Activated CD4-positive, alpha-beta T cell treated with anti-CD3 and anti-CD28 coated beads, Interleukin-2, amount 50 U/mL, for 48 hours (primary cell): ENCODE data around the gene UNC13B.

Experiments used
- DNase-seq, 2 experiments: peaks; one replicate each; pipeline ENCODE4 v3.0.0-alpha.2; 2020

UNC13B gene

DNA sequence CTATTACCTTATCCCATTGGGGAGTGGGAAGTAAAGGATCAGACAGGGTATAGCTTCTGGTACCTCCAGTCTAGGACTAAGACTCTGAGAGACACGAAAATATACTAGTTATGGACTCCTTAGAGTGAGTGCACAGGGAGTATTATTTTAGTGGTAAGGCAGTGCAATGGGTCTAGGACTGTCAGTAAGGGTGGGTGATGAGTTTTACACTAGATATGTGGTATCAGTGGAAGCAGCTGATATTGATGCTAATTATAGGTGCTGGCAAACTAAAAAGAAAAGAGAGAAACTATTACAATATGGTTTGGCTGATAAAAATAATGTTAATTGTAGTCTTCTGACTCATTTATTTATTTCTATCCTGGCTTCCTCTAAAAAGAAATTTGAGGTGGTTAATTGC lies 118.6 kb downstream of the UNC13B start:
- DNase-seq, result no peak

DNA sequence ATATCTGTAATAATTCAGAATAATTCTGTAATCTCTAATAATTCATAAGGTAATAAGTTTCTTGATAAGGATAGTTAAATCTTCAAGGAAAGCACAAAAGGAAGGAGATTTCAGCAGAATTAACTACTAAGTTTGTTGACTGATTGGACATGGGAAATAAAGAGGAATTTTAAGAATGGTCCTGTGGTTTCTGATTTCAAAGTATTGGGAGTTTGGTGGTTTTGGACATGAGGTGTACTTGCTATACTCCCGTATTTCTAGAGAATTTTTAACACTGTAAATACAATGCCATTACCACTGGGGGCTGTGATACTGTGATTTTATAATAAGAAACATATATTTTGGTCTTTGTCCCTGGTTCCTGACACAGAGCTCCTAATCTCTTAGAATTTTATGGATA lies 123.9 kb downstream of the UNC13B start:
- DNase-seq, result no peak

DNA sequence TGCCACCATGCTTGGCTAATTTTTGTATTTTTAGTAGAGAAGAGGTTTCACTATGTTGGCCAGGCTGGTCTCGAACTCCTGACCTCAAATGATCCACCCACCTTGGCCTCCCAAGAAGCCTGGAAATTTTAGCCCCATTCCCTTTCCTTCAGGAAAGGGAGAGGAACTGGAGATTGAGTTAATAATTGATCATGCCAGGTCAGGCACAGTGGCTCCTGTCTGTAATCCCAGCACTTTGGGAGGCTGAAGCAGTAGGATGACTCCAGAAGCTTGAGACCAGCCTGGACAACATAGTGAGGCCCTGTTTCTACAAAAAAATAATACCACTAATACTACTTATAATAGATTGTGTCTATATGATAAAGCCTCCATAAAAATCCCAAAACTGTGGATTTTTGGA lies 124.6 kb downstream of the UNC13B start:
- no peak for DNase-seq

DNA sequence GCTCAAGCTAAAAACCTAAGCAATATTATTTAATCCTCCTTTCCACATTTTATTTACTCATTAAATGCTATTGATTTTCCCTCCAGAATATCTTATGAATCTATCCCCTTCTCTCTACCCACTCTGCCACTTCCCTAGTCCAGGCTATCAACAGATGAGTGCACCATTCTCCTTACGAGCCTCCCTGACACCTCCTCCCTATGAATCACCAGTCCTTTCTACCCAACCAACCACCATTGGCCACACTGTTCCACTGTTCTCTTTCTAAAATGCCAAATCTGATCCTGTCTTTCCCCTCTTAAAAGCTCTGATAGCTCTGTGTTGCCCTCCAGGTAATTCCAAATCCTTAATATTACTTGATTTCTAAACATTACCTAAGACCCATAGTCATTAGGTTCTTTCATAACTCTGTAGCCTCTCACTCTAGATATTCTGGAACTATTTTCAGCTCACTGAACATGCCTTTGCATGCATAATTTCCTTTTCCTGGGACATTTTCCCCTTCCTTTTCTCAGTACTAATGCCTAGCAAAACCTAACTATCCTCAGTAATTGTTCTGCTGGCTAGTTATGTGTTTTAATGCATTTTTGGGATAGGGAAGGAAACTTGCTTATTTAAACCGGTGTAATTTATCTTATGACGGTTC lies 126.3 kb downstream of the UNC13B start:
- no peak for DNase-seq

DNA sequence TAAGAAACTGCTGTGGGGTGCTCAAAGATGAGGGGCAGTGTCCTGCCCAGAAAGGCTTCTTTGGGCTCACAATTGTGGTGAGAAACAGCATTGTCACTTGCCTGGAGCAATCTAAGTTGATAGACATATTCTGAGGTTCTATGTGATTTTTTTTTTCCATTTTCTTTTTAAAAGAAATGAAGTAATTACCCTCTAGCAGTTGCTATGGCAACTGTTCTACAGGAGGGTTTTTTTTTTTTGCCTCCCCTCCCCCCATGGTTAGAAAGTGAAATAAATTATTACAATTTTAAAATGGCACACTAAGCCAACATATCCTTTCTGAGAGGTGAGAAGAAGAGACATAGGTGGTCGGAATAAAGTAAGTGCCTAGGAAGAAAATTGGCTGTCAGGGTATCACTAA lies 127.0 kb downstream of the UNC13B start:
- DNase-seq, result no peak

- no peak for DNase-seq
Observed at GRCh38 chr9:35293376-35293964, 131.7 kb downstream of the UNC13B start.

DNA sequence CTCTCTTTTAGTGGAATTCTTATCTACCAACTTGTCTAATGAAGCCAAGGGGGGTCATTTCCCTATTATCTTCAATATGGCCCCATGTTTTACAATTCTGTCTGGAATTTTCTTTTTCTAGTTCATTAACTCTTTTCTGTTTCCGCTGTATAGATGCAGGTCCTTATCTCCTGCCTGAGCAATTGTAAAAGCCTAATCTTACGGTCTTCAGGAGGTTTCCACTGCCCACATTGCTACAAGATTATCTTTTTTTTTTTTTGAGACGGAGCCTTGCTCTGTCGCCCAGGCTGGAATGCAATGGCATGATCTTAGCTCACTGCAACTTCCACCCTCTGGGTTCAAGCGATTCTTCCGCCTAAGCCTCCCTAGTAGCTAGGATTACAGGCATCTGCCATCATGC lies 132.3 kb downstream of the UNC13B start:
- DNase-seq, result no peak

GRCh38 chr9:35294556-35294955 lies 132.7 kb downstream of the UNC13B start:
- no peak for DNase-seq

- no peak for DNase-seq
Observed at GRCh38 chr9:35295369-35296036, 133.7 kb downstream of the UNC13B start.

- no peak for DNase-seq
Observed at GRCh38 chr9:35303567-35303966, 141.8 kb downstream of the UNC13B start.

- no peak for DNase-seq
Observed at GRCh38 chr9:35306283-35306682, 144.5 kb downstream of the UNC13B start.

DNA sequence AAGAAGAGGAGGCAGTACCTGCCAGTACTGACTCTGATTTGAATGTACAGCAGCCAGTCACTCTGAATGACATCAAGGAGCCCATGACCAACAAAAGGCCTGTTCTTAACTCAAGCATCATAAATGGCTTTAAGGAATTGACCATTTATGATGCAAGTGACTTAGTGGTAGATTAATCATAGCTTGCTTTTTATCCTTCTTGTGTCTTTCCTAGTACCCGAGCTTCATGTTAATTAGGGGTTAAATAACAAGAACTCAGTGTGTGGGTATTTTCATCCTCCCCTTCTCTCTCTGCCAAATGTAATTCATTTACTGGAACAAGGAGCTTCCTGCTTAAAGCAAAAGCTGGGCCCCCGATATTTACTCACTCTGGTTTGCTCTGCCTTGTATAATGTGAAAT lies 146.5 kb downstream of the UNC13B start:
- DNase-seq, result no peak

- DNase-seq, result no peak
Observed at GRCh38 chr9:35311891-35312639, 150.3 kb downstream of the UNC13B start.

DNA sequence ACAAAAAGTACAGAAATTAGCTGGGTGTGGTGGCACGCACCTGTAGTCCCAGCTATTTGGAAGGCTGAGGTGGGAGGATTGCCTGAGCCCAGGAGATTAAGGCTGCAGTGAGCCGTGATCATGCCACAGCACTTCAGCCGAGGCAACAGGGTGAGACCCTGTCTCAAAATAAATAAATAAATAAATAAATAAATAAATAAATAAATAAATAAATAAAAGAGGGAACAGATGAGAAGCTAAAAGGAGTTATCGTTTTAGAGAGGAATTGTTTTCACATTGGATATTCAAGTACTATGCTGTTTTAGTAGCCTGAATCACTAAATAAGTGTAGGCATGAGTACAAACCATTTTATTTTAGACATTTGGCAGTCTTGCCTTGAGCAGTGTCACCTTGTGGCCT lies 151.7 kb downstream of the UNC13B start:
- no peak for DNase-seq

- DNase-seq, result no peak
Observed at GRCh38 chr9:35313916-35314315, 152.1 kb downstream of the UNC13B start.

DNA sequence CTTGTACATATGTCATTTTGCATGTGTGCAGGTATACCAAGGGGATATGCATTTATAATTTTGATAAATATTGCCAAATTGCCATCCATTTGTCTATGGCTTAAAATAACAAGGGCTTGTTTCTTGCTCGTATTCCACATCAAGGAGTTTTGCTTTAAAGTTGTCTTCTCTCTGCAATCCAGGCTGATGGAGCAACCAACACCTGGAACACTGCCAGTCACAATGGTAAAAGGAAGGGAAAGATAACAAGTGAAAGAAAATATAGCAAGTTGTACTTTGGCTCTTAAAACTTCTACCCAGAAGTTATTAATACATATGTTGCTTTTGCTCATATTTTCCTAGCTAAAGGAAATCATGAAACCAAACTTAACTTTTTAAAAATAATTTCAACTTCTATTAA lies 156.9 kb downstream of the UNC13B start:
- DNase-seq, result no peak

DNA sequence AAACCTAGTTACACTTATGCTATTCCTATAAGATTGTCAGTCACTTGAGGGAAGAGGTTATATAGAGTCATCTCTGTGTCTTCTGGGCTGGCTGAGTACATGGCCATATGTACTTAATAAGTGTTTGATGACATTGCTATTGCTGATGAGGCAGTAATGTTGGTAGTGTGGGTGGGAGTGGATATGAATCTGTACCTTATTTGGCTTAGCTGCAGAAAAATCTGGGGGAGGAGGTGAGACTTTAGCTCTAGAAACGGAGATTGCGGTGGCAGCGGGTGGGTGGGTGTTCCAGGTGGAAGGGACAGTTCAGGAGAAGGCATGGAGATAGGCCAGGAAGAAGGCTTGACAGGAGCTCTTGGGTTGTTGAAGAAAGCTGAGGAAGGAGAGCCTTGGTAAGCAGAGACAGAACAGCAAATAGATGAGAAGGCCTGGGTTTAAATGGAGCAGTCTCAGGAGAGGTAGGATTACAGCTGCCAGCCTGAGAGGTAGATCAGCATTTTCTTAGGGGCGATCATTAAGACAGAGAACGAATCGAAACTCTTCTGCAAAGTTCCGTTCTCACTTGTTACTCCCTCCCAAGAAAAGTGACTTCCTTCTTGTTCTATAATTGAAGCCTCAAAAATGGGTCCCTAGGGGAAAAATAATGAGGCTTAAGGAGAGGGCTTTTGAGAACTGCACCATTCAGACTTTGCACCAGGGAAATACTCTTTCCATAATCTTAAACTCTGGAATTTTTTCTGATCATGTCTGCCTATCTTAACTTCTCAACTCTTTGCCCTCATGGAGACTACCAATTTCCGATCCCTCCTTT lies 160.5 kb downstream of the UNC13B start:
- DNase-seq, result no peak

DNA sequence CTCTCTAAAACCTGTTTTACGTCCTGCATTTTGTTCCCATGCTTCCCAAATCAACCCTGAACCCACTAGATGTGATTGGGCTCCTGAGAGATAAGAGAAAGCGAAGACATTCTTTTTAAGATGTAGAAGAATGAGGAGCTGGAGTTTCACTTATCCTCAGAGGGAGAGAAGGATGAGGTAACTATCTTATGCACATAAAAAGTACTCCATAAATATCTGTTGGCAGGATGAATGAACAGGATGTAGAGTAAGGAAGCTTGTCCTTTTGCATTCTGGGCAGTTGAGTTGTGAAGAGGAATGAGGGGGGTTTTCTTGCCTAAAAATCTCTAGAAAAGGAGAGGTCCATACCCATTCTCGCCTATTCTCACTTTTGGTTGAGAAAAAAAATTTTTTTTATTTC lies 163.2 kb downstream of the UNC13B start:
- no peak for DNase-seq

DNA sequence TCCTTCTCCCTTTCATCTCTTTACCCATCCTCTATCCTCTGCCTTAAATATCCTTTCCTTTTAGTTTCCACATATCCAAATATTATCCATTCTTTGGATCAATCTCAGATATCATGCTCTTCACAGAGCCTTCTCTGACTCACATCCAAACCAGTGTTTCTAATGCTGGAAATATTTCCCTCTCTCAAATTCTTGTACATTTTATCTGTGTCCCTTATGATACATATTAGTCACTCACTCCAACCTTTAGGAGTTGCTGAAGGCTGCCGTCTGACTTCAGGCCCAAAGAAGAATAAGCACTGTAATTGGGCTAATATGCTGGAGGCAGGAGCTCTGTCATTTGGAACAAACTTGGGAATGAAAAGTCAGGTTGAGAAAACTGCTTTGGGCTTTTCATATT lies 171.7 kb downstream of the UNC13B start:
- DNase-seq, result no peak

DNA sequence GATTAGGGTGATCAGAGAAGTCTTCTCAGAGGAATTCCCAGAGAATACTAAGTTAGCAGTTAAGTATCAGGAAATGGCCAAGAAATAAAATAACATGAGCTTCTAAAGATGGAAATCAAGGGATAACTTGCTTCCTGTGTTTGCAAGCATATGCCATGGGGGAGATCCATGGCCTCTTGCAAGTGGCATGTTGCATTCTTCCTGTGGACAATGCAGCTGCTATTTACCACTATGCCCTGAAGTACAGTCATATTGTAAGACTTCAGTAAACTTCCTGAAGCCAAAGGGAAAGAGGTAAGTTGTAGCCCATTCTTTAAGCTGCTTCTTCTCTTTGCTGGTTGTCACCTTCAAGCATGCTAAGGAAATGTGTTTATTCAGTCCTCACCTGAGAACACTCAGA lies 173.4 kb downstream of the UNC13B start:
- no peak for DNase-seq

DNA sequence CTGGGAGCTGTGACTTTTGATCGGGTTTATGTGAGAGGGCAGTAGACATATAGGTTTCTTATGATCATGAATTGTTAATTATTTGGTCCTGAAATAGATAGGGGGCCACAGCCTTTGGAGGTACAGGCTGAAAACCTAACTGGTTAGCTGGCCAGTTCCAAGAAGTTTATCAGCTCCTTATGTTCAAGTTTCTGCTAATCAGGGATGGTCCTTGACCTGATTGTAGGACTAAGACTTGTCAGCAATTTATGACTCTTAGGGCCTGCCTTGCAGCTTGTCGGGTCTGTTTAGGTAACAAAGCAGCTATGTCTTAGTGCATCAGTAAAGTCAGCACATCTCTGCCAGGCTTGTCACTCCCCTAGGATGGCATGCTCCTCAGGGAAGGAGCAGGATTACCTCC lies 176.3 kb downstream of the UNC13B start:
- no peak for DNase-seq

- no peak for DNase-seq
Observed at GRCh38 chr9:35338561-35339274, 176.9 kb downstream of the UNC13B start.
